ENCODE data around the gene RPS28. TPM values are rescaled to one million over a fixed set of nuclear protein-coding genes. Genes with fewer than 3 reads are reported as not detected.

The RPS28 gene
- total RNA-seq, 4 donors from 2014 or later = 337 to 849 (median 372) TPM

DNA sequence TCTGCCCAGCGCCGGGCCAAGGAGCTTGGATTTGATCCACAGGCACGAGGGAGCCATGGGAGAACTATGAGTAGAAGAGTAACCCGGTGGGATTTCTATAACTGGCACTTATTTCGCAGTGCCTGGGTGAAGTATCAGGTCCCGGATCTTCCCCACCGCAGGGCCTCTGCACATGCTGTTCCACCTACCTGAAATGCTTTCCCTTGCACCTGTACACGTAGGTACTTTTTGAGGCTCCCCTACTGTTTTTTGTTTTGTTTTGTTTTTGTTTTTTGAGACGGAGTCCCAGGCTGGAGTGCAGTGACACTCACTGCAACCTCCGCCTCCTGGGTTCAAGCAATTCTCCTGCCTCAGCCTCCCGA, 22.2 kb downstream of the RPS28 start:
- TF ChIP-seq CTCF (IDR thresholded peaks at IDR 0.05; ENCODE audit: low read depth) = no peak

DNA sequence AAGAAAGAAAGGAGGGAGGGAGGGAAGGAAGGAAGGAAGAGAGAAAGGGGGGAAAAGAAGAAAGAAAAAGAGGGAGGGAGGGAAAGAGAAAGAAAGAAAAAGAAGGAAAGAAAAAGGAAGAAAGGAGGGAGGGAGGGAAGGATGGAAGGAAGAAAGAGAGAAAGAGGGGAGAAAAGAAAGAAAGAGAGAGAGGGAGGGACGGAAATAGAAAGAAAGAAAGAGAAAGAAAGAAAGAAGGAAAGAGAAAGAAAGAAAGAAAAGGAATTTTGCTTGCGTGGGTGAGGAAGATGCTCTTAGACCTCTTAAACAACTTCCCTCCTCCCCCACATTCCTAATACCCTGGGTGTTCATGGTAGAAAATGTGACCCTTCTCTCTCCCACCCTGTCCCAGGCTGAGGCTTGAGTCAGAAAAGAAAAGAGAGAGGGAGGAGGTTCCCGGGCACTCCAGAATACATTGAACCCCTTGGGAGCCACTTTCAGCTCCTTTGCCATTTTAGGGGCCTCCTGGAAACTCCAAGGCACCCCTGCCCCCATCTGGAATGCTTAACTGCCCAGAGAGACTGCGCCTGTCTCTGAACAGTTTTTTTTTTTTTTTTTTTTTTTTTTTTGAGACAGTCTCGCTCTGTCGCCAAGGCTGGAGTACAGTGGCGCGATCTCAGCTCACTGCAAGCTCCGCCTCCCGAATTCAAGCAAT, 31.0 kb downstream of the RPS28 start:
- TF ChIP-seq CTCF (IDR thresholded peaks at IDR 0.05; ENCODE audit: low read depth) = no peak

GRCh38 chr19:8355631-8356402, 34.5 kb downstream of the RPS28 start:
- TF ChIP-seq CTCF (IDR thresholded peaks at IDR 0.05; ENCODE audit: low read depth) = no peak

- no peak for TF ChIP-seq CTCF (IDR thresholded peaks at IDR 0.05; ENCODE audit: low read depth)
Measured at GRCh38 chr19:8357007-8357521, 35.8 kb downstream of the RPS28 start.

DNA sequence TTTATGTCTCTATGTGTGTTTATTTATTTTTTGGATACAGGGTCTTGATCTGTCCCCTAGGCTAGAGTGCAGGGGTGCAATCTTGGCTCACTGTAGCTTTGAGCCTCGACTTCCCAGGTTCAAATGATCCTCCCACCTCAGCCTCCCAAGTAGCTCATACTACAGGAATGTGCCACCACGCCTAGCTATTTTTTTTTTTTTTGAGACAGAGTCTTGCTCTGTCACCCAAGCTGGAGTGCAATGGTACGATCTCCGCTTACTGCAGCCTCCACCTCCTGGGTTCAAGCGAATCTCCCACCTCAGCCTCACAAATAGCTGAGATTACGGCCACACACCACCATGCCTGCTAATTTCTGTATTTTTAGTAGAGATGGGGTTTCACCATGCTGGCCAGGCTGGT, 37.7 kb downstream of the RPS28 start:
- no peak for TF ChIP-seq CTCF (IDR thresholded peaks at IDR 0.05; ENCODE audit: low read depth)

DNA sequence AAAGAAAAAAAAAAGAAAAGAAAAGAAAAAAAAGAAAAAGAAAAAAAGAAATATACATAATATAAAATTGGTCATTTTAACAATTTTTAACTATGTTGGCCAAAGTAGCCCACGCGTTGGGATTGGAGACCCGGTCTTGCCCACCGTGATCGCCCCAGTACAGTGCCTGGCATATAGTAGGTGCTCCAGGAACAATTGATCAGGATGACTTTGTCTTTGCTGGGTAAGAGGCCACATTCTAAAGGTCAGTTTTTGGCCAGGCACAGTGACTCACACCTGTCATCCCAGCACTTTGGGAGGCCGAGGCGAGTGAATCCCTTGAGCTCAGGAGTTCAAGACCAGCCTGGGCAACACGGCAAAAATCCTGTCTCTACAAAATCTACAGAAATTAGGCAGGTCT, 38.9 kb downstream of the RPS28 start:
- no peak for TF ChIP-seq CTCF (IDR thresholded peaks at IDR 0.05; ENCODE audit: low read depth)
